AG04450 (cell line): ENCODE results near the gene ACTL10. TPM values are rescaled to one million over a fixed set of nuclear protein-coding genes. Genes with fewer than 3 reads are reported as not detected.
A peak's percentile ranks its signal among the peaks of the same experiment; 100 is the strongest.

Experiments
- CTCF ChIA-PET: fragments of 300-600, 350-600 bp; formaldehyde crosslinking; extraction: SDS; loops from one replicate; lab custom pipeline; 2022; ENCODE audit warnings: antibody characterized with exemption, inconsistent platforms; lab: Charles Lee
- POLR2A ChIA-PET: fragments of 350-600 bp; formaldehyde crosslinking; extraction: SDS; loops from one replicate; lab custom pipeline; 2021; ENCODE audit warnings: antibody characterized with exemption, inconsistent platforms; lab: Yijun Ruan, JAX
- DNase-seq: peaks from one replicate; pipeline ENCODE4 v3.0.0-alpha.2; 2011; ENCODE audit warnings: low read depth, low spot score
- H3K27ac ChIP-seq: one replicate; pipeline ENCODE4 v1.5.1; 2012; ENCODE audit warnings: low read depth, low read length, control low read depth
- H3K27me3 ChIP-seq: one replicate; pipeline ENCODE4 v1.6.0; 2012; ENCODE audit warnings: low read length; ENCODE audit not compliant: control insufficient read depth, insufficient read depth
- H3K4me3 ChIP-seq: 2 replicates; pipeline ENCODE4 v1.5.1; 2011; ENCODE audit warnings: mild to moderate bottlenecking, low read depth, low read length, control low read depth
- H3K9me3 ChIP-seq: 2 replicates; pipeline ENCODE4 v1.5.1; 2012; ENCODE audit warnings: low read length; ENCODE audit not compliant: control insufficient read depth, insufficient read depth
- polyA plus RNA-seq: library from polyadenylated mRNA; depleted of rRNA; stranded (reverse); fragments of >200 nt; gene quantifications from 2 replicates; pipeline ENCODE4 v1.2.3, GENCODE V29; 2011
- TF ChIP-seq, protein P1 (sequence below): IDR thresholded peaks from 2 replicates; pipeline ENCODE4 v1.5.1; 2011; ENCODE audit warnings: low read depth, low read length, control low read depth, inconsistent platforms

ACTL10 gene
- polyA plus RNA-seq, 1 experiment, result 0.41 TPM

DNA sequence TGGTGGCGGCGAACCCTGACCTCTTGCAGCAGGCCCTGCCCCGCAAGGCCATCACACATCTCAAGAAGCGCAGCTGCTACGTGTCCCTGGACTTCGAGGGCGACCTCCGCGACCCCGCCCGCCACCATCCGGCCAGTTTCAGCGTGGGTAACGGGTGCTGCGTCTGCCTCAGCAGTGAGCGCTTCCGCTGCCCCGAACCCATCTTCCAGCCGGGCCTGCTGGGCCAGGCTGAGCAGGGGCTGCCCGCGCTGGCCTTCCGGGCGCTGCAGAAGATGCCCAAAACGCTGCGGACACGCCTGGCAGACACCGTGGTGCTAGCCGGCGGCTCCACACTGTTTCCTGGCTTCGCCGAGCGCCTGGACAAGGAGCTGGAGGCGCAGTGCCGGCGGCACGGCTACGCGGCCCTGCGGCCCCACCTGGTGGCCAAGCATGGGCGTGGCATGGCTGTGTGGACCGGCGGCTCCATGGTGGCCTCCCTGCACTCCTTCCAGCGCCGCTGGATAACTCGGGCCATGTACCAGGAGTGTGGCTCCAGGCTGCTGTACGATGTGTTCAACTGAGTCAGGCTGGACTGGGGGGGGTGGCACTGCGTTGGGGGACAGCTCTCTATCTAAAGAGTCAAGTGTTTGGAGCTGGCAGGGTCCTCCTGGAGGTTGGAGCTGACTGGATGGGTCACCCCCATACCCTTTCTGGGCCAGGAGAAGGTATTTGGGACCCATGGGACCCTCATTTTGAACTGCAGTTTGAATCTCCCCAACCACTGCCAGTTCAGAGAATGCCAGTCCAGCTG lies 1.1 kb downstream of the ACTL10 start:
- CTCF ChIA-PET, result interaction anchor here (0.7 to 2.4 kb wide), 13 partner anchors 8 to 461 kb away, joined by 3 to 15 read pairs (median 4); partner anchors contain the start of gene SNTA1

DNA sequence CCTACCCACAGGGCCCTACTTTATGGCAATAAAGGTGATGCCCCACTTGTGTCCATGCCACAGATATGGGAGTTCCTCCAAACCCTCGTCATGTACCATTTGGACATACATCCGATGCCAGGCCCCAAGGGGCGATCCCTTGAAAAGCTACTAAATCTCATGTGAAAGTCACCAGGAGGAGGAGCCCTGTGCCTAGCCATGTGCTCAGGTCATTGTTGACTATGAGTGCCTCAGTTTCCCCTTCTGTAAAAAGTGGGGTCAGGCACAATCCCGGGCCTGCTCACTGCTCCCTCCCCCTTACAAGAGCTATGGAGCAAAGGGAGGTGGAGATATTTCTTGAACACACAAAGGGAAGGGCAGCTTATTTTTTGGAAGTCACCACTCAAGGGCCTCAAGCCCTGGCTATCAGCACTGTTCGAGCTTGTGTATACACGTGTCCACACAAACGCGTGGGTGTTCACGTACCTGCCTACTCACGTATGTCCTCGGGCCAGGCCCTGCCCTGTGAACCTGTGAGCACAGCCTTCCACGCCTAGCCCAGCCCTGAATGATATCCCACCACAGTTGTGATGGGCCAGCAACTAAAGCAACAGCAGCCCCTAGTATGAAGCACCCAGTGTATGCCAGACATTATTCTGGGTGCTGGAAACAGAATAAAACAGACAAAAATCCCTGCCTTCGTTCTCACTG lies 1.9 kb downstream of the ACTL10 start:
- POLR2A ChIA-PET, result interaction anchor here (0.6 to 2.2 kb wide), 4 partner anchors 13 to 234 kb away, joined by 3 to 10 read pairs (median 4); partner anchors contain the start of gene CBFA2T2

More for the DNA sequence above, 1.1 kb downstream of the ACTL10 start:
- Histone ChIP-seq H3K9me3 (no peaks in the 10 kb centered on the region), H3K27ac (peak overlapping the region; percentile 21), H3K27me3 (no peaks in the 10 kb centered on the region), H3K4me3 (peak overlapping the region; percentile 61)
- POLR2A ChIA-PET, result interaction anchor here (0.6 to 2.2 kb wide), 6 partner anchors 12 to 233 kb away, joined by 3 to 10 read pairs (median 4); partner anchors contain the start of gene CBFA2T2
- TF ChIP-seq, protein P1, sequence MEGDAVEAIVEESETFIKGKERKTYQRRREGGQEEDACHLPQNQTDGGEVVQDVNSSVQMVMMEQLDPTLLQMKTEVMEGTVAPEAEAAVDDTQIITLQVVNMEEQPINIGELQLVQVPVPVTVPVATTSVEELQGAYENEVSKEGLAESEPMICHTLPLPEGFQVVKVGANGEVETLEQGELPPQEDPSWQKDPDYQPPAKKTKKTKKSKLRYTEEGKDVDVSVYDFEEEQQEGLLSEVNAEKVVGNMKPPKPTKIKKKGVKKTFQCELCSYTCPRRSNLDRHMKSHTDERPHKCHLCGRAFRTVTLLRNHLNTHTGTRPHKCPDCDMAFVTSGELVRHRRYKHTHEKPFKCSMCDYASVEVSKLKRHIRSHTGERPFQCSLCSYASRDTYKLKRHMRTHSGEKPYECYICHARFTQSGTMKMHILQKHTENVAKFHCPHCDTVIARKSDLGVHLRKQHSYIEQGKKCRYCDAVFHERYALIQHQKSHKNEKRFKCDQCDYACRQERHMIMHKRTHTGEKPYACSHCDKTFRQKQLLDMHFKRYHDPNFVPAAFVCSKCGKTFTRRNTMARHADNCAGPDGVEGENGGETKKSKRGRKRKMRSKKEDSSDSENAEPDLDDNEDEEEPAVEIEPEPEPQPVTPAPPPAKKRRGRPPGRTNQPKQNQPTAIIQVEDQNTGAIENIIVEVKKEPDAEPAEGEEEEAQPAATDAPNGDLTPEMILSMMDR, result peak; percentile 84
- DNase-seq, result no peak

DNA sequence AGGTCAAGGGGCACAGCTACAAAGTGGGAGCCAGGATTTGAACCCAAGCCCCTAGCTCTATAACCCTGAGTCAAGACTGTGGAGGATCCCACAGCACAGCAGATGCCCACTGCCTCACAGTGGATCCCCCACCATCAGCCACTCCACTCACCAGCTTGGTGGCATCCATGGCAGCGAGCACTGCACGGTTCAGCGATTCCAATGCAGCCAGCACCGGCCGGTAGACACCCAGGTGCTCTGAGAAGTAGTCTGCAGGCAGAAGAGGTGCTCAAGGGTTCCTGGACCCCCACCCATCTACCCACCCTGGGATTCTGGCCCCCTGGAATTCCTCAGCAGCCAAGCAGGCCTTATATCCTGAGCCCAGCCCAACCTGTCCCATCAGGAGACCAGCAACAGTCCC lies 2.5 kb downstream of the ACTL10 start:
- POLR2A ChIA-PET, result interaction anchor here (1.4 kb wide), 1 partner anchor 16 kb away, joined by 5 read pairs; no protein-coding TSS in a partner anchor
- Histone ChIP-seq H3K4me3 (no peak overlapping the region), H3K27me3 (no peaks in the 10 kb centered on the region), H3K27ac (no peak overlapping the region), H3K9me3 (no peaks in the 10 kb centered on the region; the same call in 1 of the 2 replicates)
- no peak for DNase-seq
- TF ChIP-seq, protein P1, result no peak
- CTCF ChIA-PET, result interaction anchor here (0.5 to 2.4 kb wide), 6 partner anchors 11 to 631 kb away, joined by 3 to 15 read pairs (median 5); no protein-coding TSS in a partner anchor

More for the DNA sequence above, 1.9 kb downstream of the ACTL10 start:
- TF ChIP-seq, protein P1, result no peak
- CTCF ChIA-PET, result interaction anchor here (0.7 to 2.4 kb wide), 11 partner anchors 7 to 460 kb away, joined by 3 to 15 read pairs (median 3); partner anchors contain the start of gene SNTA1
- Histone ChIP-seq H3K9me3 (no peaks in the 10 kb centered on the region; the same call in 1 of the 2 replicates), H3K27ac (no peak overlapping the region), H3K4me3 (no peak overlapping the region), H3K27me3 (no peaks in the 10 kb centered on the region)
- no peak for DNase-seq

DNA sequence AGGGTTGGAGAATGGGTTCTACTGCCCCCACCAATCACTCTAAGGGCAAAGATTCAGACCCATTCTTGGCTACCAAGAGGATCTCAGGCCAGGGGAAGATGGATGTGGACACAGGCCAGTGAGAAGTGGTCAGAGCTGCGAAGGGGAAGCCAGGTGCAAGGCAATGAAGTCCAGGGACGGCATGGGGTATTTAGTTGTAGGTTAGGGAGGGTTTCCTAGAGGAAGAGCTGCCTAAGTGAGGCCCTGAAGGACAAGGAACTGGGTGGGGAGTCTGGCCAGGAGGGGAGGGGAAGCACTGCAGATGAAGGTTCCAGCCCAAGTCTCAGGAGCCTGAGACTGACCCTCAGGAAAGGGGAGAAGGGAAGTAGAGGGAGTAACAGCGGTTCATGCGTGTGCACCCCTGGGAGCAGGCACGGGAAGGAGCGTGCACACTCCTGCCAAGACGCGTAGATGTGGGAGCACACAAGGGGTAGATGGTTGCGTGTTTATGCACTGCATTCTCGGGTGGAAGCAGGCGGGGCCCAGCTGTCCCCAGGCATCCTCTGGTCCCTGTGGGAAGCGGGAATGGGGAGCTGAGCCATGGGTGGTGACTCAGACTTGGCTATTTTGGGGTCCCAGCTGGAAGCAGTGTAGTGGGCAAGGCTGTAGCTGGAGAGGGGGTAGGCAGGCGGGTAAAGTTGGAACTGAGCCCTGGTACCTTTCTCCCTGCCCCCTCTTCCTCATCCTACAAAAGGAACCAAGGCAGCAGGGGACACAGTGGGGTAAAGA lies 3.3 kb downstream of the ACTL10 start:
- Histone ChIP-seq H3K9me3 (no peaks in the 10 kb centered on the region; the same call in 1 of the 2 replicates), H3K4me3 (no peak overlapping the region), H3K27ac (no peak overlapping the region), H3K27me3 (no peaks in the 10 kb centered on the region)
- DNase-seq, result no peak
- ChIA-PET POLR2A (no interaction called here), CTCF (interaction anchor here (0.5 to 2.4 kb wide), 4 partner anchors 213 to 630 kb away, joined by 3 to 15 read pairs (median 5); no protein-coding TSS in a partner anchor)
- TF ChIP-seq, protein P1, result no peak
